Astrocyte (in vitro differentiated cells and primary cell): ENCODE measurements around the gene TCF3. TPM values are rescaled to one million over a fixed set of nuclear protein-coding genes. Genes with fewer than 3 reads are reported as not detected.
A peak's percentile ranks its signal among the peaks of the same experiment; 100 is the strongest.

Experiments used
- DNase-seq: peaks from one replicate; pipeline ENCODE4 v3.0.0-alpha.2; 2010; ENCODE audit warnings: low read depth
- FAIRE-seq: peaks from 2 replicates; lab custom pipeline; 2011; peaks lifted over from hg19 to GRCh38; lab: Jason Lieb, UNC
- H2AFZ ChIP-seq: 2 replicates; pipeline ENCODE4 v1.6.0; 2012; ENCODE audit warnings: low read depth, low read length, inconsistent platforms
- H3K27ac ChIP-seq: 2 replicates; pipeline ENCODE4 v1.5.1; 2011; ENCODE audit warnings: low read depth, low read length, inconsistent platforms
- H3K27me3 ChIP-seq: 2 replicates; pipeline ENCODE4 v1.6.0; 2011; ENCODE audit warnings: low read length, inconsistent platforms; ENCODE audit not compliant: insufficient read depth
- H3K36me3 ChIP-seq: 2 replicates; pipeline ENCODE4 v1.5.1; 2011; ENCODE audit warnings: low read length, inconsistent platforms; ENCODE audit not compliant: insufficient read depth
- H3K4me1 ChIP-seq: 2 replicates; pipeline ENCODE4 v1.5.1; 2011; ENCODE audit warnings: low read length, inconsistent platforms; ENCODE audit not compliant: insufficient read depth
- H3K4me2 ChIP-seq: 2 replicates; pipeline ENCODE4 v1.6.0; 2012; ENCODE audit warnings: low read length, inconsistent platforms
- H3K4me3 ChIP-seq: 2 replicates; pipeline ENCODE4 v1.5.1; 2011; ENCODE audit warnings: low read depth, mild to moderate bottlenecking, low read length, inconsistent platforms; ENCODE audit not compliant: insufficient read depth
- H3K79me2 ChIP-seq: 2 replicates; pipeline ENCODE4 v1.6.0; 2012; ENCODE audit warnings: mild to moderate bottlenecking, low read length, inconsistent platforms; ENCODE audit not compliant: insufficient read depth
- H3K9ac ChIP-seq: 2 replicates; pipeline ENCODE4 v1.6.0; 2012; ENCODE audit warnings: mild to moderate bottlenecking, low read length, inconsistent platforms
- H3K9me3 ChIP-seq: 2 replicates; pipeline ENCODE4 v1.5.1; 2012; ENCODE audit warnings: low read depth, mild to moderate bottlenecking, low read length, inconsistent platforms; ENCODE audit not compliant: insufficient read depth
- H4K20me1 ChIP-seq: 2 replicates; pipeline ENCODE4 v1.6.0; 2012; ENCODE audit warnings: low read length, inconsistent platforms; ENCODE audit not compliant: insufficient read depth
- H3K27ac Mint-ChIP-seq: one replicate; pipeline ENCODE4 v1.8.0; 2021; ENCODE audit warnings: mild to moderate bottlenecking, mixed read lengths; ENCODE audit not compliant: unreplicated experiment
- H3K27me3 Mint-ChIP-seq: one replicate; pipeline ENCODE4 v1.8.0; 2021; ENCODE audit warnings: low read depth, mixed read lengths; ENCODE audit not compliant: unreplicated experiment
- H3K36me3 Mint-ChIP-seq: one replicate; pipeline ENCODE4 v1.8.0; 2021; ENCODE audit warnings: low read depth, mixed read lengths; ENCODE audit not compliant: unreplicated experiment
- H3K4me1 Mint-ChIP-seq: one replicate; pipeline ENCODE4 v1.8.0; 2021; ENCODE audit warnings: low read depth, mixed read lengths; ENCODE audit not compliant: unreplicated experiment
- H3K4me3 Mint-ChIP-seq: one replicate; pipeline ENCODE4 v1.8.0; 2021; ENCODE audit warnings: mild to moderate bottlenecking, moderate library complexity, mixed read lengths; ENCODE audit not compliant: unreplicated experiment
- H3K9me3 Mint-ChIP-seq: one replicate; pipeline ENCODE4 v1.8.0; 2021; ENCODE audit warnings: mild to moderate bottlenecking, mixed read lengths; ENCODE audit not compliant: unreplicated experiment
- EZH2 ChIP-seq: IDR thresholded peaks from 2 replicates; pipeline ENCODE4 v1.6.1; 2012; ENCODE audit warnings: mild to moderate bottlenecking, low read length, inconsistent platforms; ENCODE audit not compliant: insufficient read depth
- total RNA-seq: library from RNA; stranded (reverse); gene quantifications from 2 replicates; pipeline ENCODE4 v1.2.1, GENCODE V29; 2021
- TF ChIP-seq, protein P1 (sequence below): IDR thresholded peaks from 2 replicates; pipeline ENCODE4 v1.5.1; 2011; ENCODE audit warnings: low read depth, mild to moderate bottlenecking, inconsistent platforms, low read length, moderate library complexity; ENCODE audit not compliant: insufficient read depth

TCF3 gene
- total RNA-seq, 1 donor from 2014 or later: 173 TPM

- peaks cover 2% of the 10 kb centered on the region for H3K36me3 Mint-ChIP-seq
- H3K4me1 ChIP-seq: no peaks in the 10 kb centered on the region
- H3K27me3 Mint-ChIP-seq: peaks cover 66% of the 10 kb centered on the region
- no peaks in the 10 kb centered on the region for H3K4me1 Mint-ChIP-seq
- DNase-seq (no peak), FAIRE-seq (no peak)
- H3K9ac ChIP-seq: no peak overlapping the region
- no peaks in the 10 kb centered on the region for H3K79me2 ChIP-seq
- no peak for TF ChIP-seq EZH2
- TF ChIP-seq, protein P1, sequence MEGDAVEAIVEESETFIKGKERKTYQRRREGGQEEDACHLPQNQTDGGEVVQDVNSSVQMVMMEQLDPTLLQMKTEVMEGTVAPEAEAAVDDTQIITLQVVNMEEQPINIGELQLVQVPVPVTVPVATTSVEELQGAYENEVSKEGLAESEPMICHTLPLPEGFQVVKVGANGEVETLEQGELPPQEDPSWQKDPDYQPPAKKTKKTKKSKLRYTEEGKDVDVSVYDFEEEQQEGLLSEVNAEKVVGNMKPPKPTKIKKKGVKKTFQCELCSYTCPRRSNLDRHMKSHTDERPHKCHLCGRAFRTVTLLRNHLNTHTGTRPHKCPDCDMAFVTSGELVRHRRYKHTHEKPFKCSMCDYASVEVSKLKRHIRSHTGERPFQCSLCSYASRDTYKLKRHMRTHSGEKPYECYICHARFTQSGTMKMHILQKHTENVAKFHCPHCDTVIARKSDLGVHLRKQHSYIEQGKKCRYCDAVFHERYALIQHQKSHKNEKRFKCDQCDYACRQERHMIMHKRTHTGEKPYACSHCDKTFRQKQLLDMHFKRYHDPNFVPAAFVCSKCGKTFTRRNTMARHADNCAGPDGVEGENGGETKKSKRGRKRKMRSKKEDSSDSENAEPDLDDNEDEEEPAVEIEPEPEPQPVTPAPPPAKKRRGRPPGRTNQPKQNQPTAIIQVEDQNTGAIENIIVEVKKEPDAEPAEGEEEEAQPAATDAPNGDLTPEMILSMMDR: no peak
- H3K4me2 ChIP-seq: no peak overlapping the region
- no peak overlapping the region for H3K4me3 ChIP-seq
- H3K9me3 ChIP-seq: no peaks in the 10 kb centered on the region
- H2AFZ ChIP-seq: no peak overlapping the region
- H4K20me1 ChIP-seq: peaks cover 1% of the 10 kb centered on the region
- H3K27me3 ChIP-seq: peaks cover 27% of the 10 kb centered on the region
- peaks cover under 1% of the 10 kb centered on the region for H3K9me3 Mint-ChIP-seq
- no peak overlapping the region for H3K4me3 Mint-ChIP-seq
- H3K36me3 ChIP-seq: no peaks in the 10 kb centered on the region
- no peak overlapping the region for H3K27ac ChIP-seq
- no peak overlapping the region for H3K27ac Mint-ChIP-seq
Observed at GRCh38 chr19:1672769-1673644, 20.6 kb upstream of the TCF3 start.

- Mint-ChIP-seq H3K27ac (no peak overlapping the region), H3K4me3 (no peak overlapping the region), H3K9me3 (no peaks in the 10 kb centered on the region), H3K4me1 (no peaks in the 10 kb centered on the region), H3K36me3 (peaks cover 2% of the 10 kb centered on the region), H3K27me3 (peaks cover 60% of the 10 kb centered on the region)
- DNase-seq: no peak
- FAIRE-seq: no peak
- no peak overlapping the region for H3K9ac ChIP-seq
- no peaks in the 10 kb centered on the region for H3K36me3 ChIP-seq
- no peak overlapping the region for H3K4me3 ChIP-seq
- H3K27ac ChIP-seq: no peak overlapping the region
- H3K79me2 ChIP-seq: no peaks in the 10 kb centered on the region
- H2AFZ ChIP-seq: peak overlapping the region; percentile 60
- TF ChIP-seq, protein P1: peak; percentile 52
- no peak for TF ChIP-seq EZH2
- no peaks in the 10 kb centered on the region for H3K4me1 ChIP-seq
- no peaks in the 10 kb centered on the region for H3K9me3 ChIP-seq
- peaks cover 3% of the 10 kb centered on the region for H4K20me1 ChIP-seq
- peaks cover 28% of the 10 kb centered on the region for H3K27me3 ChIP-seq
- H3K4me2 ChIP-seq: peak overlapping the region; percentile 68
Observed at GRCh38 chr19:1672038-1672768, 19.8 kb upstream of the TCF3 start.
